AG04449 (cell line): ENCODE data around the gene ANO4.

Experiments
- CTCF ChIA-PET: fragments of 350-600 bp; formaldehyde crosslinking; extraction: SDS; loops from one replicate; lab custom pipeline; 2021; ENCODE audit warnings: antibody characterized with exemption; lab: Yijun Ruan, JAX
- POLR2A ChIA-PET: fragments of 400-600, 350-600 bp; formaldehyde crosslinking; extraction: SDS; loops from one replicate; lab custom pipeline; 2020; ENCODE audit warnings: antibody characterized with exemption, inconsistent platforms; lab: Yijun Ruan, JAX
- DNase-seq: peaks from one replicate; pipeline ENCODE4 v3.0.0-alpha.2; 2010; ENCODE audit warnings: low read depth, low spot score
- H3K4me3 ChIP-seq: 2 replicates; pipeline ENCODE4 v1.5.1; 2011; ENCODE audit warnings: low read depth, mild to moderate bottlenecking, control low read depth, low read length
- TF ChIP-seq, protein P1 (sequence below): IDR thresholded peaks from one replicate; pipeline ENCODE4 v1.5.1; 2011; ENCODE audit warnings: mild to moderate bottlenecking, moderate library complexity, low read length, control low read depth, inconsistent platforms; ENCODE audit not compliant: insufficient read depth; ENCODE audit errors: missing control alignments

ANO4 gene

DNA sequence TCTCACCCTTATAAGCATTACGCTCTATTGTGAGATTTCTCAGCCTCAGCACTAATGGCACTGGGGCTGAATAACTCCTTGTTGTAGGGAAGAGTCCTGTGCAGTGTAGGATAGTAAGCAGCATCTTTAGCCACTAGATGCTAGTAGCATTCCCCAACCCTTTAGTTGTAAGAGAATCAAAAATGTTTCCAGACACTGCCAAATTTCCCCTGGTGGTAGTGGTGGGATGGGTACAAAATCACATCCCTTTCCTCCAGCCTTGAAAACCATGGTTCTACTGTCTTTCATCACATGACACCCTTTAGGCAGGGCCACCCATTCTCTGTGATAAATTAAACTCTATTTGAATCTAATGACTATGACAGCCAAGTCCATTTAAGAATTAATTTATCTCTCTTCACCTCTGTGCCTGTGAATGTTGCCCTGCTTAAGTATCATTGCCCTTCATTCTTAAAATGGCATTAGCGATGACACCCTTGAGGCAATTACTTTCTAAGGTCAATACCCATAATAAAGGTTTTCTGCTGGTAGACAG lies 199.4 kb downstream of the ANO4 start:
- TF ChIP-seq, protein P1, sequence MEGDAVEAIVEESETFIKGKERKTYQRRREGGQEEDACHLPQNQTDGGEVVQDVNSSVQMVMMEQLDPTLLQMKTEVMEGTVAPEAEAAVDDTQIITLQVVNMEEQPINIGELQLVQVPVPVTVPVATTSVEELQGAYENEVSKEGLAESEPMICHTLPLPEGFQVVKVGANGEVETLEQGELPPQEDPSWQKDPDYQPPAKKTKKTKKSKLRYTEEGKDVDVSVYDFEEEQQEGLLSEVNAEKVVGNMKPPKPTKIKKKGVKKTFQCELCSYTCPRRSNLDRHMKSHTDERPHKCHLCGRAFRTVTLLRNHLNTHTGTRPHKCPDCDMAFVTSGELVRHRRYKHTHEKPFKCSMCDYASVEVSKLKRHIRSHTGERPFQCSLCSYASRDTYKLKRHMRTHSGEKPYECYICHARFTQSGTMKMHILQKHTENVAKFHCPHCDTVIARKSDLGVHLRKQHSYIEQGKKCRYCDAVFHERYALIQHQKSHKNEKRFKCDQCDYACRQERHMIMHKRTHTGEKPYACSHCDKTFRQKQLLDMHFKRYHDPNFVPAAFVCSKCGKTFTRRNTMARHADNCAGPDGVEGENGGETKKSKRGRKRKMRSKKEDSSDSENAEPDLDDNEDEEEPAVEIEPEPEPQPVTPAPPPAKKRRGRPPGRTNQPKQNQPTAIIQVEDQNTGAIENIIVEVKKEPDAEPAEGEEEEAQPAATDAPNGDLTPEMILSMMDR: no peak
- no peak overlapping the region for H3K4me3 ChIP-seq
- ChIA-PET POLR2A (no interaction called here), CTCF (no interaction called here)
- DNase-seq: no peak

DNA sequence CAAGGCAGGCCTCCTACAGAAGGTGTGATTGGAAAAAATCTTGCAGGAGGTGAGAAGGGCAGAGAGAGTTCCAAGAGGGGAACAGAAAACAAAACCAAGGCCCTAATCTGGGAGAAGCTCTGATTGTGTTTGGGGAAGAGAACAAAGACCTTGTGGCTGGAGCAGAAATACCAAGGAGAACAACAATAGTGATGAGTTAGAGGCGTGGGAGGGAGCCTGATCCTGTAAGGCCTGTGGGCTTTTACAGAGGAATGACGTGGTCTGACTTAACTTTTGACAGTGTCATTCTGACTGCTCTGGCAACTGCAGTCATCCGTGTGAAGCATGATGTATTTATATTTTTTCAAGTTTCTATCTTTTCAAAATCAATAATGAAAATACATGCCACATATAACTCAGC lies 200.6 kb downstream of the ANO4 start:
- no peak for DNase-seq
- TF ChIP-seq, protein P1: no peak
- POLR2A ChIA-PET: no interaction called here
- CTCF ChIA-PET: no interaction called here
- H3K4me3 ChIP-seq: no peak overlapping the region

DNA sequence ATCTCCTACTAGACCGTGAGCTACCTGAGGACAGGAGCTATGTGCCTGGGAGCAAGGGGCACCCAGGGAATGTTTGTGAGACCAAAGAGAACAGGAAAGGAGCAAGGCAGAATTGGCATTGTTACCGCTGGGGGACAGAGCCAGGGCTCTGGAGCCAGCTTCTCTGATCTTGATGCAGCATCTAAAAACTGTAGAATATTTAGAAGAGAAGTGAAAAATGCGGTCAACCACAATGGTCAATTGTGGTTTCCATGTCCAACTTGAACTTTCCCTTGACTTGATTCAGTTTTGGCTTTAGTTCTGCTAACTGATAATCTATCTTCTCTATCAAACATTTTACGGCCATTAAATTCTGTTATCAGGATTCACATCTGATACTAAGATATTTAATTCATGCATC lies 201.2 kb downstream of the ANO4 start:
- ChIA-PET POLR2A (no interaction called here), CTCF (no interaction called here)
- TF ChIP-seq, protein P1: no peak
- no peak for DNase-seq
- H3K4me3 ChIP-seq: no peak overlapping the region

DNA sequence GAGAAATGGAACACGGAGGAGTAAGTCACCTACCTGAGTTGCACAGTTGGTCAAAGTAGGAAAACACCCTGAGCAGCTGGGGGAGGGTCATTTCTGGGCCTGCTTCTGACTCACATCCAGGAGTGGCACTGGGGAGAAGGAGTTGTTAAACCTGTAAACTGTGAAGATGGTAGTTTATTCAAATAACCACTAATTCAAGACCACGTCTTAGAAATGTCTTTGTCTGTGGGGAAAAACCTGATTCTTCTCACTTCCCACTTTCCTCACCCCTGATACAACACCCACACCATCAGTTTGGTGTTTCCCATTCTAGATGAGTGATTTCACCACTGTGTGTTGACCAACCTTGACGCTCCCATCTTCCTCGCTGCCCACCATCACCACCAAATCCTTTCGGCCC lies 207.1 kb downstream of the ANO4 start:
- DNase-seq: no peak
- H3K4me3 ChIP-seq: no peak overlapping the region
- TF ChIP-seq, protein P1: no peak
- ChIA-PET CTCF (no interaction called here), POLR2A (no interaction called here)

DNA sequence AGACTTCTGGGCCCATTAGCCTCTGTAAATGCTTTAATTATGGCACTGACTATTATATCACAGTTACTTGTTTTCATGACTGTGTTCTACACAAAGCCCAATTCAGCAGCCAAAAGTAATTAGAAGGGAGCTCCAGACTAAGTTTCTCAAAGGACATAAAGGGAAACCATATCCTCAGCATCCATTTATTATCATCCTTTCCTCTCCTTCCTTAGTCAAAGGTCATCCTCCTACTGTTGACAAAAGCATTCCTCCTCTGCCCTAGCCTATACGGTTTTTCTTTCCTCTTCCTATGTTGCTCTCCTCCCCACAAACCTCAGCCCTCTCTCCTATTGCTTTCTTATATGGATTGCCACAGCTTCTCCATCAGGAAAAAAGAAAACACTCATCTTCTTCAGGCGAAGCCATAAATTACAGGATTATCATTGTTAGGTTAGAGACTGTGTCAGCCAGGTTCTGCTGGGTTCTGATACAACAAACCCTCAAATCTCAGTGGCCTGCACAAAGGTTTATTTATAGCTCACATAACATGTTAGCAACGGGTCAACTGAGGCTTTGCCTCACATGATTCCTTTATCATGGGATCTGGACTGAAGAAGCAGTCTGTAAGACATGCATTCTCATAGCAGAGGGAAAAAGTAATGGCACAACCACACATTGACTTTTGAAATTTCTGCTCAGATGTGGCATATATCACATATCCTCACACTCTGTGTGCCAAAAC lies 208.3 kb downstream of the ANO4 start:
- no peak overlapping the region for H3K4me3 ChIP-seq
- CTCF ChIA-PET: no interaction called here
- no peak for DNase-seq
- POLR2A ChIA-PET: no interaction called here
- TF ChIP-seq, protein P1: no peak

DNA sequence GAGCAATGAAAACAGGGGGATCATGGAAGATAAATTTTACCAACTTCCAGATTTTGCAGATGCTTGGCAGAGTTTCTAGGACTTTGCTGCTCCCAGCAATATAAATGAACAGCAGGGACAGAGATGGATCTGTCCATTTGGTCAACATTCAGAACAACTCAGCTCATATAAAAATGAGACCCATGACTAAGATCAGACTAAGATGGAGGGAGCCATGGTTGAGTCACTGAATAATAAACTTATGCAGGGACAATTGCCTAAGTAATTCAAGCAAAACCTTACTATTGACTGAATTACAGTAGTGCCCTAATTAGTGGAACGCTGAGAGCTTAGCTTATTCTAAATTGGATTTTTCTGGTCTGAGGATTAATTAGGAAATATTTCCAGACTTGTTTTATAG lies 210.3 kb downstream of the ANO4 start:
- no peak overlapping the region for H3K4me3 ChIP-seq
- POLR2A ChIA-PET: no interaction called here
- CTCF ChIA-PET: no interaction called here
- no peak for DNase-seq
- TF ChIP-seq, protein P1: no peak
